GM21528 (cell line): ENCODE measurements around the gene NXPH1.
"Not testable (repeated sequence)": the region's sequence is repeated elsewhere in the genome, so short reads cannot be mapped to it uniquely, and the experiment has no call there.

Experiments used
- ATAC-seq: cut with Tn5 transposase; IDR thresholded peaks from one replicate; pipeline ENCODE4 v1.9.1; 2021; ENCODE audit warnings: mild to moderate bottlenecking, moderate library complexity; ENCODE audit not compliant: unreplicated experiment, low FRiP score

NXPH1 gene

GRCh38 chr7:8668627-8669500, 235.5 kb downstream of the NXPH1 start:
- no peak for ATAC-seq

- no peak for ATAC-seq
Observed at GRCh38 chr7:8669501-8669851, 236.1 kb downstream of the NXPH1 start.

GRCh38 chr7:8684426-8684825, 251.0 kb downstream of the NXPH1 start:
- ATAC-seq, result no peak

- ATAC-seq, result no peak
Observed at GRCh38 chr7:8699875-8700624, 266.6 kb downstream of the NXPH1 start.

GRCh38 chr7:8702807-8703206, 269.4 kb downstream of the NXPH1 start:
- no peak for ATAC-seq

GRCh38 chr7:8710124-8710523, 276.7 kb downstream of the NXPH1 start:
- ATAC-seq, result no peak

GRCh38 chr7:8714791-8715190, 281.4 kb downstream of the NXPH1 start:
- ATAC-seq, result no peak

- ATAC-seq, result no peak
Observed at GRCh38 chr7:8719102-8719501, 285.7 kb downstream of the NXPH1 start.

GRCh38 chr7:8724080-8724718, 290.8 kb downstream of the NXPH1 start:
- ATAC-seq, result peak; percentile 92

GRCh38 chr7:8731756-8732155, 298.3 kb downstream of the NXPH1 start:
- ATAC-seq, result not testable (repeated sequence)

GRCh38 chr7:8739837-8740236, 306.4 kb downstream of the NXPH1 start:
- no peak for ATAC-seq

GRCh38 chr7:8742837-8743236, 309.4 kb downstream of the NXPH1 start:
- ATAC-seq, result no peak

GRCh38 chr7:8747338-8747737, 313.9 kb downstream of the NXPH1 start:
- no peak for ATAC-seq

GRCh38 chr7:8751557-8752231, 318.3 kb downstream of the NXPH1 start:
- no peak for ATAC-seq

GRCh38 chr7:8753355-8753754, 319.9 kb downstream of the NXPH1 start:
- no peak for ATAC-seq

- ATAC-seq, result no peak
Observed at GRCh38 chr7:8761731-8762130, 328.3 kb downstream of the NXPH1 start.

- no peak for ATAC-seq
Observed at GRCh38 chr7:8762803-8763202, 329.4 kb downstream of the NXPH1 start.

- ATAC-seq, result no peak
Observed at GRCh38 chr7:8765374-8765773, 332.0 kb downstream of the NXPH1 start.

- ATAC-seq, result no peak
Observed at GRCh38 chr7:8773518-8773917, 340.1 kb downstream of the NXPH1 start.

GRCh38 chr7:8778459-8778858, 345.1 kb downstream of the NXPH1 start:
- no peak for ATAC-seq

GRCh38 chr7:8781166-8781565, 347.8 kb downstream of the NXPH1 start:
- no peak for ATAC-seq
